Measurements from ENCODE around the gene ASB13.

The ASB13 gene

GRCh38 chr10:5628451-5629302 lies 37.7 kb downstream of the ASB13 start:
- ChIA-PET CTCF (interaction anchor here (0.7 to 1.4 kb wide), 3 partner anchors 15 to 35 kb away, joined by 4 to 5 read pairs (median 4); no protein-coding TSS in a partner anchor), POLR2A (no interaction called here)
- no peak for DNase-seq (ENCODE audit: extremely low spot score)
- TF ChIP-seq ELF4 (IDR thresholded peaks at IDR 0.05) (no peak), ZNF384 (IDR thresholded peaks at IDR 0.05) (no peak), FOXK2 (IDR thresholded peaks at IDR 0.05) (no peak), ARNT (IDR thresholded peaks at IDR 0.05) (no peak), L3MBTL2 (conservative IDR thresholded peaks at IDR 0.05) (no peak), HDGF (IDR thresholded peaks at IDR 0.05; ENCODE audit: borderline replicate concordance) (no peak), SP1 (IDR thresholded peaks at IDR 0.05) (no peak), FOXM1 (IDR thresholded peaks at IDR 0.05; ENCODE audit: borderline replicate concordance) (no peak), BHLHE40 (IDR thresholded peaks at IDR 0.05; ENCODE audit: borderline replicate concordance) (no peak), LEF1 (IDR thresholded peaks at IDR 0.05; ENCODE audit: borderline replicate concordance) (no peak), SUZ12 (IDR thresholded peaks at IDR 0.05) (no peak), NFRKB (IDR thresholded peaks at IDR 0.05) (no peak)
- TF ChIP-seq, protein P1, sequence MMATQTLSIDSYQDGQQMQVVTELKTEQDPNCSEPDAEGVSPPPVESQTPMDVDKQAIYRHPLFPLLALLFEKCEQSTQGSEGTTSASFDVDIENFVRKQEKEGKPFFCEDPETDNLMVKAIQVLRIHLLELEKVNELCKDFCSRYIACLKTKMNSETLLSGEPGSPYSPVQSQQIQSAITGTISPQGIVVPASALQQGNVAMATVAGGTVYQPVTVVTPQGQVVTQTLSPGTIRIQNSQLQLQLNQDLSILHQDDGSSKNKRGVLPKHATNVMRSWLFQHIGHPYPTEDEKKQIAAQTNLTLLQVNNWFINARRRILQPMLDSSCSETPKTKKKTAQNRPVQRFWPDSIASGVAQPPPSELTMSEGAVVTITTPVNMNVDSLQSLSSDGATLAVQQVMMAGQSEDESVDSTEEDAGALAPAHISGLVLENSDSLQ (IDR thresholded peaks at IDR 0.05): no peak

- no peak for DNase-seq (ENCODE audit: extremely low spot score)
- TF ChIP-seq NFRKB (IDR thresholded peaks at IDR 0.05): no peak
- TF ChIP-seq ARNT (IDR thresholded peaks at IDR 0.05): no peak
- TF ChIP-seq, protein P1 (IDR thresholded peaks at IDR 0.05): no peak
- no peak for TF ChIP-seq ELF4 (IDR thresholded peaks at IDR 0.05)
- no peak for TF ChIP-seq FOXM1 (IDR thresholded peaks at IDR 0.05; ENCODE audit: borderline replicate concordance)
- TF ChIP-seq SUZ12 (IDR thresholded peaks at IDR 0.05): no peak
- no peak for TF ChIP-seq ZNF384 (IDR thresholded peaks at IDR 0.05)
- ChIA-PET CTCF (interaction anchor here (0.9 kb wide), 1 partner anchor 813 kb away, joined by 3 read pairs; no protein-coding TSS in a partner anchor), POLR2A (no interaction called here)
Measured at GRCh38 chr10:5627486-5628044, 38.8 kb downstream of the ASB13 start.

- POLR2A ChIA-PET: no interaction called here
- CTCF ChIA-PET: no interaction called here
- DNase-seq (ENCODE audit: extremely low spot score): no peak
- TF ChIP-seq ELF4 (IDR thresholded peaks at IDR 0.05): no peak
- no peak for TF ChIP-seq FOXM1 (IDR thresholded peaks at IDR 0.05; ENCODE audit: borderline replicate concordance)
- no peak for TF ChIP-seq SP1 (IDR thresholded peaks at IDR 0.05)
Measured at GRCh38 chr10:5625992-5626777, 40.2 kb downstream of the ASB13 start.

GRCh38 chr10:5624701-5625100 lies 41.7 kb downstream of the ASB13 start:
- ChIA-PET POLR2A (no interaction called here), CTCF (interaction anchor here (0.6 kb wide), 1 partner anchor 241 kb away, joined by 3 read pairs; no protein-coding TSS in a partner anchor)
- DNase-seq (ENCODE audit: extremely low spot score): no peak
- TF ChIP-seq L3MBTL2 (conservative IDR thresholded peaks at IDR 0.05) (no peak), ELF4 (IDR thresholded peaks at IDR 0.05) (no peak), SP1 (IDR thresholded peaks at IDR 0.05) (no peak), BHLHE40 (IDR thresholded peaks at IDR 0.05; ENCODE audit: borderline replicate concordance) (no peak), ARNT (IDR thresholded peaks at IDR 0.05) (no peak), FOXK2 (IDR thresholded peaks at IDR 0.05) (no peak), FOXM1 (IDR thresholded peaks at IDR 0.05; ENCODE audit: borderline replicate concordance) (no peak), CTBP1 (IDR thresholded peaks at IDR 0.05; ENCODE audit: borderline replicate concordance) (no peak), TARDBP (IDR thresholded peaks at IDR 0.05) (no peak), FOXA1 (IDR thresholded peaks at IDR 0.05) (no peak), NFRKB (IDR thresholded peaks at IDR 0.05) (no peak), SUZ12 (IDR thresholded peaks at IDR 0.05) (no peak), HDGF (IDR thresholded peaks at IDR 0.05; ENCODE audit: borderline replicate concordance) (no peak), ZNF384 (IDR thresholded peaks at IDR 0.05) (no peak), LEF1 (IDR thresholded peaks at IDR 0.05; ENCODE audit: borderline replicate concordance) (no peak)
- TF ChIP-seq, protein P1 (IDR thresholded peaks at IDR 0.05): no peak

GRCh38 chr10:5623081-5623748 lies 43.2 kb downstream of the ASB13 start:
- peak; percentile 88 for DNase-seq (ENCODE audit: extremely low spot score)
- ChIA-PET CTCF (interaction anchor here (0.6 to 2.9 kb wide), 17 partner anchors 10 to 853 kb away, joined by 3 to 30 read pairs (median 4); no protein-coding TSS in a partner anchor), POLR2A (interaction anchor here (0.9 to 1.9 kb wide), 6 partner anchors 9 to 179 kb away, joined by 3 to 5 read pairs (median 3); no protein-coding TSS in a partner anchor)
- TF ChIP-seq BHLHE40 (IDR thresholded peaks at IDR 0.05; ENCODE audit: borderline replicate concordance) (no peak), ARNT (IDR thresholded peaks at IDR 0.05) (no peak), ZNF384 (IDR thresholded peaks at IDR 0.05) (no peak), CTBP1 (IDR thresholded peaks at IDR 0.05; ENCODE audit: borderline replicate concordance) (no peak), FOXA1 (IDR thresholded peaks at IDR 0.05) (no peak), LEF1 (IDR thresholded peaks at IDR 0.05; ENCODE audit: borderline replicate concordance) (no peak), FOXK2 (IDR thresholded peaks at IDR 0.05) (no peak)
